Thymus (tissue), 14 donors: Measurements from ENCODE around the gene ITGA1. TPM values are rescaled to one million over a fixed set of nuclear protein-coding genes. Genes with fewer than 3 reads are reported as not detected.
"Not testable (repeated sequence)": the region's sequence is repeated elsewhere in the genome, so short reads cannot be mapped to it uniquely, and the experiment has no call there.

ENCODE experiments used
- DNase-seq, 9 donors: peaks; one replicate each; pipeline ENCODE4 v3.0.0-alpha.2; 2013; ENCODE audit warnings: low spot score in 9 of 9, low read depth in 6 of 9, missing footprints in 1 of 9
- H3K27ac ChIP-seq, 2 donors: one replicate each; pipeline ENCODE4 v1.5.1; 2013; ENCODE audit warnings: control low read depth in 1 of 2, low read depth in 1 of 2, low read length in 1 of 2, mild to moderate bottlenecking in 1 of 2, moderate library complexity in 1 of 2
- H3K27me3 ChIP-seq, 2 donors: one replicate each; pipeline ENCODE4 v1.5.1; 2013; ENCODE audit warnings: low read length in 1 of 2; ENCODE audit not compliant: control insufficient read depth in 2 of 2, insufficient read depth in 1 of 2
- H3K36me3 ChIP-seq, 2 donors: one replicate each; pipeline ENCODE4 v1.5.1; 2013; ENCODE audit warnings: low read length in 1 of 2, mild to moderate bottlenecking in 1 of 2, moderate library complexity in 1 of 2; ENCODE audit not compliant: control insufficient read depth in 2 of 2, insufficient read depth in 2 of 2
- H3K4me1 ChIP-seq, 2 donors: one replicate each; pipeline ENCODE4 v1.5.1; 2013; ENCODE audit warnings: low read length in 2 of 2; ENCODE audit not compliant: control insufficient read depth in 2 of 2, insufficient read depth in 2 of 2
- H3K4me3 ChIP-seq, 2 donors: one replicate each; pipeline ENCODE4 v1.5.1; 2013; ENCODE audit warnings: low read length in 2 of 2, control low read depth in 1 of 2, mild to moderate bottlenecking in 1 of 2
- H3K9me3 ChIP-seq, 2 donors: one replicate each; pipeline ENCODE4 v1.5.1; 2013; ENCODE audit warnings: low read length in 1 of 2, mild to moderate bottlenecking in 1 of 2; ENCODE audit not compliant: control insufficient read depth in 2 of 2, insufficient read depth in 1 of 2
- WGBS: extraction: QIAGEN DNeasy Blood & Tissue Kit; methylation state at CpG from one replicate; pipeline ENCODE4 v1.1.7; 2013; 5-methylcytosine and 5-hydroxymethylcytosine counted together
- long read RNA-seq, 10 donors: transcript quantifications; one replicate each; lab custom pipeline, GENCODE V29; 2026
- polyA plus RNA-seq: library from polyadenylated mRNA; stranded (reverse); fragments of 200-250 nt; gene quantifications from one replicate; pipeline ENCODE4 v1.2.3, GENCODE V29; 2013
- total RNA-seq: library from RNA; stranded (reverse); fragments of 120-200 nt; gene quantifications from one replicate; pipeline ENCODE4 v1.2.4, GENCODE V29; 2013
- donor health status: healthy.

The ITGA1 gene
- total RNA-seq (9.5 TPM), polyA plus RNA-seq (4.7 TPM)
- long read RNA-seq, donor 1, result 0 reads
- long read RNA-seq, donor 2, result 0 reads
- long read RNA-seq, donor 3, result 0 reads
- long read RNA-seq, donor 4, result 0 reads
- long read RNA-seq, donor 5, full-length matches to known transcripts, result 1 of 1 reads
- long read RNA-seq, donor 5, partial matches to known transcripts, result 0 of 1 reads
- long read RNA-seq, donor 5, other reads (novel, unspliced or antisense), result 0 of 1 reads
- long read RNA-seq, donor 6, result 0 reads
- long read RNA-seq, donor 7, result 0 reads
- long read RNA-seq, donor 8, full-length matches to known transcripts, result 1 of 1 reads
- long read RNA-seq, donor 8, partial matches to known transcripts, result 0 of 1 reads
- long read RNA-seq, donor 8, other reads (novel, unspliced or antisense), result 0 of 1 reads
- long read RNA-seq, donor 9, result 0 reads
- long read RNA-seq, donor 10, full-length matches to known transcripts, result 1 of 1 reads
- long read RNA-seq, donor 10, partial matches to known transcripts, result 0 of 1 reads
- long read RNA-seq, donor 10, other reads (novel, unspliced or antisense), result 0 of 1 reads

DNA sequence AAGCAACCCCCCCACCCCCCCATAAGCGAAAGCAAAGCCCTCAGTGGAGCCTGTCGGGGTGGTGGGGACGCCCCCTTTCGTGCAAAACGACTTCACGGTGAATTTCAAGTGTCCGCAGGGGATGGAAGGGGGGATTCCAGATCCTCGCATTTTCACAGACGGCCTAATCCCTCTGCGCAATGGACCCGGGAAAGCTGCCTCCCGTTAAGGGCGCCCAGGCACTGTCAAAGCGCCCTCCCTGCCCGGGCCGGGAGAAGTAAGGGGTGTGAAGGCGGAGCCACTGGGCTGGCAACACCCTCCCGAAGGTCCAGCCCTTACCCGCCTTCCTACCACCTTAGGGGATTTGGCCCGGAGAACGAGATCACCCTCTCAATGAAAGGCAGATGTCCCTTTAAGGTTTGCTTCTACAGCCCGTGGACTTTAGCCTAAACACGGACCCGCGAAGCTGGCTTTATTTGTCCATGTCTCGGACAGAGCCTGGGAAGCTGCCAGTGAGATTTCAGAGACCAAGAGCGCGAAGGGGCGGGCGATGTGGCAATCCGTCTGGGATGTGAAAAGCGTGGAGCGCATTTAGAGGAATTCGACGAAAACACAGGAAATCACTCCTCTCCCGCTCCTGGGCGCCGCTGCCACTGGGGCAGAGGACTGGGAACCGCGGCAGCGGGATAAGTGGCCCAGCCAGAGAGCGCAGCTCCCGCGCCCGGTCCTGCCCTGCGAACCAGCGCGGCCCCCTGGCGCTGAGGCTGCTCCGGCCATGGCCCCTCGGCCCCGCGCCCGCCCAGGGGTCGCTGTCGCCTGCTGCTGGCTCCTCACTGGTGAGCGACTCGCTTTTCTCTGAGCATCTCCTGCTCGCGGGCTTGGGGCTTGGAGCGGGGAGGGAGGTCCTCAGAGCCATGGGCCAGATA lies at the start of gene ITGA1, which contains the start of gene PELO:
Gene ITGA1 (plus strand): TSS at position 317 of the 905 bp plus-strand sequence. CDS start 438 bp downstream, at position 755.
Gene PELO (plus strand): TSS at position 317 of the 905 bp plus-strand sequence. CDS start 12,479 bp downstream, outside the sequence.
- DNase-seq, result peak in 6 of 9 donors; percentile 18 to 62 (median 28)
- H3K4me1 ChIP-seq, result peaks cover 4 to 18% of the 10 kb centered on the region in 2 donors
- H3K27me3 ChIP-seq, result peaks cover 0 to 9% of the 10 kb centered on the region in 2 donors
- no peaks in the 10 kb centered on the region for H3K9me3 ChIP-seq
- 1% methylated on average over 61 of the region's 61 CpGs for WGBS
- H3K4me3 ChIP-seq, result peak within 1 kb of the TSS; percentile 56 to 69
- H3K27ac ChIP-seq, result peak within 1 kb of the TSS; percentile 11 to 53
- H3K36me3 ChIP-seq, result no peaks in the 10 kb centered on the region

DNA sequence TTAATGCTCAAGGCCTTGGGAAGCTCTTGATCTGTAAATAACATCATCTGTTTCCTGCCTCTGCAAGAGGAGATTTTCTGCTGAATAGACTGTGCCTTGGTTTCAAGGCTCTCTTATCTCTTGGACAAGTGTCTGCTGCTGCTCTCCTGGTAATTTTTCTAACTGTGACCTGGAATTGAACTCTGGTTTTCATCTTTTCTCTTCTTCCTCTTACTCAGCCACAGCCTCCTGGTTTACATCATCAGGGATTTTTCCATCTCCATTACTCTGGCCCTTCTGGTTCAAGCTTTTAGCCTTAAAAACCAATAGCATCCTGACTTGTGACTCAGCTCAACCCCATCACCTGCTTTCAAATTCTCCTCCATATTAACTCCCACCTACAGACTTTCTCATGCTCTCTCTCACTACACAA lies 49.6 kb upstream of the ITGA1 start:
- Histone ChIP-seq H3K36me3 (no peaks in the 10 kb centered on the region), H3K9me3 (no peaks in the 10 kb centered on the region), H3K4me1 (peaks cover 4 to 8% of the 10 kb centered on the region in 2 donors), H3K27me3 (no peaks in the 10 kb centered on the region), H3K27ac (peak overlapping the region in 1 of 2 donors; percentile 48), H3K4me3 (no peak overlapping the region)
- DNase-seq, result peak in 1 of 9 donors; percentile 39

GRCh38 chr5:52740007-52740406 lies 47.7 kb upstream of the ITGA1 start:
- DNase-seq, result no peak
- Histone ChIP-seq H3K27me3 (no peaks in the 10 kb centered on the region), H3K9me3 (no peaks in the 10 kb centered on the region), H3K4me1 (peaks cover 4 to 14% of the 10 kb centered on the region in 2 donors), H3K36me3 (no peaks in the 10 kb centered on the region), H3K27ac (no peak overlapping the region), H3K4me3 (no peak overlapping the region)
- WGBS, result 95% methylated on average over 2 of the region's 2 CpGs

DNA sequence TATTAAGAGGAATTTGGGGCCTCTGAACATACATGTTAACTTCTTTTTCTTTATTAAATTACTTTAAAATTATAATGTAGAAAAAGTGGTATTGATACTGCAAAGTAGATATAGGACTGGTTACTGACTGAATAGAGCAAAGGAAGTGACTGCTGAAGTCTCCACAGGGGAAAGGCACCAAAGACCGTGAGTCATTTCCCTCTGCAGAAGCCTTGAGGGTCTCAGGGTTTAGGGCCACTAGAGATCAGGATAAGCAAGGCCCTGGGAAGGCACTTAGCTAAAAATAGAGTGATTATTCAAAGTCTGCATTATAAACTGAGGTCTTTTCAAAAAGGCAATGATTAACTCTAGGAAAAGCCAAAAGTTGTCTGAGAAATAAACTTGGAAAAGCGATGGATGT lies 44.7 kb upstream of the ITGA1 start:
- DNase-seq, result no peak
- Histone ChIP-seq H3K9me3 (no peaks in the 10 kb centered on the region), H3K4me1 (peaks cover 3 to 11% of the 10 kb centered on the region in 2 donors), H3K36me3 (no peaks in the 10 kb centered on the region), H3K27ac (no peak overlapping the region), H3K4me3 (no peak overlapping the region), H3K27me3 (no peaks in the 10 kb centered on the region)
- 76% methylated on average over 2 of the region's 2 CpGs for WGBS

- Histone ChIP-seq H3K4me3 (no peak overlapping the region), H3K4me1 (peaks cover 0 to 8% of the 10 kb centered on the region in 2 donors), H3K9me3 (no peaks in the 10 kb centered on the region), H3K27ac (peak overlapping the region in 1 of 2 donors; percentile 65), H3K36me3 (no peaks in the 10 kb centered on the region), H3K27me3 (no peaks in the 10 kb centered on the region)
- DNase-seq, result no peak
- 90% methylated on average over 3 of the region's 3 CpGs for WGBS
These were observed 44.2 kb upstream of the ITGA1 start for GRCh38 chr5:52743529-52743928.

GRCh38 chr5:52743970-52744369 lies 43.7 kb upstream of the ITGA1 start:
- DNase-seq, result peak in 7 of 9 donors; percentile 19 to 79 (median 51)
- Histone ChIP-seq H3K4me1 (peaks cover 0 to 8% of the 10 kb centered on the region in 2 donors), H3K4me3 (no peak overlapping the region), H3K27ac (peak overlapping the region in 1 of 2 donors; percentile 74), H3K27me3 (no peaks in the 10 kb centered on the region), H3K36me3 (no peaks in the 10 kb centered on the region), H3K9me3 (no peaks in the 10 kb centered on the region)
- 4% methylated on average over 1 of the region's 1 CpG for WGBS

- not testable (repeated sequence) for H3K27me3 ChIP-seq, H3K9me3 ChIP-seq, H3K4me1 ChIP-seq, H3K4me3 ChIP-seq, DNase-seq, H3K36me3 ChIP-seq, H3K27ac ChIP-seq
- 85% methylated on average over 2 of the region's 2 CpGs for WGBS
These were observed 42.8 kb upstream of the ITGA1 start for GRCh38 chr5:52744867-52745458.

DNA sequence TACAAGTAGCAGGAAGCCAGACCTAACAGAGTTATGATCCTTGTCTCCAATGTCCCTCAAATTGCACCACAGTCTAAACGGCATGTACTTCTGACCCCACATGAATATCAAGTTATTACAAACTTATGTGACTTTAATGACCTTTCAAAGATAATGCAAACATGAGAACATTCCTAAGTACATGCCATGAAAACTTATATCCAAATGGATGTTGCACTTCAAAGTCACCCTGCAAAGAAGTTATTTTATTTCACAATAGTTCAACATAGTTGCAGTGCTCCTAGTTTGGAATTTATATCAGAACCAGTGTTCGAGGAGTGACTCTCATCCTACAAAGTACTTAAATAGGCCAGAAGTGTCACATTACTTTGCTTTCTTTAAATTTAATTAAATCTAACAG lies 41.2 kb upstream of the ITGA1 start:
- no peaks in the 10 kb centered on the region for H3K36me3 ChIP-seq
- no peak overlapping the region for H3K27ac ChIP-seq
- DNase-seq, result no peak
- no peaks in the 10 kb centered on the region for H3K27me3 ChIP-seq
- 94% methylated on average over 2 of the region's 2 CpGs for WGBS
- H3K4me1 ChIP-seq, result peaks cover 0 to 8% of the 10 kb centered on the region in 2 donors
- H3K4me3 ChIP-seq, result no peak overlapping the region
- no peaks in the 10 kb centered on the region for H3K9me3 ChIP-seq
